HUES6 (cell line): ENCODE measurements around the gene FBXW4.

Experiments
- H3K27ac ChIP-seq: 2 replicates; pipeline ENCODE4 v1.7.0; 2013; ENCODE audit warnings: low read depth, mild to moderate bottlenecking, low read length, inconsistent platforms
- H3K27me3 ChIP-seq: 2 replicates; pipeline ENCODE4 v1.6.1; 2013; ENCODE audit warnings: low read length; ENCODE audit not compliant: control insufficient read depth, insufficient read depth
- H3K36me3 ChIP-seq: 2 replicates; pipeline ENCODE4 v1.6.1; 2013; ENCODE audit warnings: low read length; ENCODE audit not compliant: control insufficient read depth, insufficient read depth
- H3K4me1 ChIP-seq: 2 replicates; pipeline ENCODE4 v1.6.1; 2013; ENCODE audit warnings: low read length; ENCODE audit not compliant: control insufficient read depth, insufficient read depth
- H3K4me3 ChIP-seq: 2 replicates; pipeline ENCODE4 v1.5.1; 2013; ENCODE audit warnings: low read depth, low read length
- H3K9ac ChIP-seq: one replicate; pipeline ENCODE4 v1.6.1; 2013; ENCODE audit warnings: mild to moderate bottlenecking, low read length
- H3K9me3 ChIP-seq: 2 replicates; pipeline ENCODE4 v1.6.1; 2013; ENCODE audit warnings: low read depth, low read length; ENCODE audit not compliant: control insufficient read depth, insufficient read depth

Gene FBXW4

GRCh38 chr10:101658975-101659374, 36.0 kb downstream of the FBXW4 start:
- H3K9me3 ChIP-seq, result no peaks in the 10 kb centered on the region
- H3K27ac ChIP-seq, result no peak overlapping the region
- H3K36me3 ChIP-seq, result peaks cover 21% of the 10 kb centered on the region
- no peaks in the 10 kb centered on the region for H3K27me3 ChIP-seq
- peaks cover 24% of the 10 kb centered on the region for H3K4me1 ChIP-seq
- no peak overlapping the region for H3K4me3 ChIP-seq
- H3K9ac ChIP-seq, result no peak overlapping the region

GRCh38 chr10:101656890-101657289, 38.1 kb downstream of the FBXW4 start:
- Histone ChIP-seq H3K9ac (no peak overlapping the region), H3K27ac (no peak overlapping the region)

DNA sequence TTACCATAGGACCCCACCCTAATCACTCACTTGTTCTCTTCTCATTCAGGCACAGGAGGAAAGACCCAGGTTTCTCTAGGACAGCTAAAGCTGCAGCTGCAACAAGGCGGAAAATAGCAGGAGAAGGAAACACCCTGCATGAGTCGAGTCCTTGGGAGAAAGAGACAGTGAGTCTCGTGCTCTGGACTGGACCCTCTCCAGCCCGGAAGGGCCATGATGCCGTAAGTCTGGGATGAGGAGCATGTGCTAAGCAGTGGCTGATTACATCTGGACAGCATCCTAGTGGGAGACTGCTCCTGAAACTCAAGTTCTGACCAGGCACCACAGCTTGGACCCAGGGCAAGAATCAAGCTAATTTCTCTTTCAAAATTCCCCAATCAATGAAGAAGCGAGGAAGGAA, 39.4 kb downstream of the FBXW4 start:
- no peaks in the 10 kb centered on the region for H3K9me3 ChIP-seq
- peaks cover 26% of the 10 kb centered on the region for H3K4me1 ChIP-seq
- no peaks in the 10 kb centered on the region for H3K27me3 ChIP-seq
- H3K9ac ChIP-seq, result no peak overlapping the region
- H3K27ac ChIP-seq, result no peak overlapping the region
- H3K36me3 ChIP-seq, result peaks cover 16% of the 10 kb centered on the region
- no peak overlapping the region for H3K4me3 ChIP-seq

More at GRCh38 chr10:101656890-101657289, 38.1 kb downstream of the FBXW4 start:
- Histone ChIP-seq H3K36me3 (peaks cover 16% of the 10 kb centered on the region), H3K4me1 (peaks cover 28% of the 10 kb centered on the region), H3K9me3 (no peaks in the 10 kb centered on the region), H3K4me3 (no peak overlapping the region), H3K27me3 (no peaks in the 10 kb centered on the region)

GRCh38 chr10:101653536-101653935, 41.4 kb downstream of the FBXW4 start:
- Histone ChIP-seq H3K4me3 (no peak overlapping the region), H3K27me3 (no peaks in the 10 kb centered on the region), H3K9me3 (no peaks in the 10 kb centered on the region), H3K27ac (no peak overlapping the region), H3K36me3 (peaks cover 10% of the 10 kb centered on the region; the same call in 1 of the 2 replicates), H3K9ac (no peak overlapping the region), H3K4me1 (peaks cover 11% of the 10 kb centered on the region)

DNA sequence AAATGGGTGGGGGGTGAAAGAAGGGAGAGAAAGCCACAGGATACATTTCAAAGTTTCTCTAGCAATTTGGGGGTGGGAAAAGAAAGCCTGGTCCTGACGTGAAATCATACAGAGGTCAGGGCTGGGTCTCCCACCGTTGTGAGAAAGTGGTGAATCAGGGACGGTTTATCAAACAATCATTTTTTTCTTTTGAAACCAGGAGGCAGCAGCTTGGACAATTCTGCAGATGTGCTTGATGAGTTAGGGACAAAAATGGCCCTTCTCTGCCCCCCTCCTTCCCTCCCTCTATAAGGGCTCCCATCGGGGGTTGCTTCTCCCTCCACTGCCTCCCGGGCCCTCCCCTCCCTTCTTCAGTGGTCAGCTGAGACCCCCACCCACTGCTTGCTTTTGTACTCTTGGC, 43.6 kb downstream of the FBXW4 start:
- Histone ChIP-seq H3K4me1 (peaks cover 11% of the 10 kb centered on the region), H3K4me3 (no peak overlapping the region), H3K9ac (no peak overlapping the region), H3K27me3 (no peaks in the 10 kb centered on the region), H3K36me3 (peaks cover 8% of the 10 kb centered on the region; the same call in 1 of the 2 replicates), H3K27ac (no peak overlapping the region), H3K9me3 (no peaks in the 10 kb centered on the region)

DNA sequence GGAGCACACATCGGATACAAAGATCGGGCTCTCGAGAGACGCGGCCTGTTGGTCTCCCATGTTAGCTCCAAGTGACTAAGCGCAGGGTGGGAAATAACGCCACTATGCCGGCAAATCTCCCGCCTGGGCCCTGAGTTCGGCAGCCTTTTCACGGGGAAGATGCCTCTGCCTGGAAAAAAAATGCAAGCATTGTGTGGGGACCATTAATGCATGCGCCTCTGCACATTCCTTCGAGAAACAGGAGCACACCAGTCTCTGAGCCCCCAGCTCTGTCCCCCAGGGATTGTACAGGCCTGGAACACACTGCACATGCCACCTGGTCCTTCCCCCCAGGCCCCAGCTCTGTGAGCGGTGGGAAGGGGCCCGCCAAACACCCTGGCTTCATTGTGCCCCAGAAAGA, 44.1 kb downstream of the FBXW4 start:
- H3K27me3 ChIP-seq, result no peaks in the 10 kb centered on the region
- H3K4me1 ChIP-seq, result peaks cover 12% of the 10 kb centered on the region
- H3K27ac ChIP-seq, result no peak overlapping the region
- H3K4me3 ChIP-seq, result no peak overlapping the region
- H3K36me3 ChIP-seq, result peaks cover 5% of the 10 kb centered on the region; the same call in 1 of the 2 replicates
- no peak overlapping the region for H3K9ac ChIP-seq
- H3K9me3 ChIP-seq, result no peaks in the 10 kb centered on the region

DNA sequence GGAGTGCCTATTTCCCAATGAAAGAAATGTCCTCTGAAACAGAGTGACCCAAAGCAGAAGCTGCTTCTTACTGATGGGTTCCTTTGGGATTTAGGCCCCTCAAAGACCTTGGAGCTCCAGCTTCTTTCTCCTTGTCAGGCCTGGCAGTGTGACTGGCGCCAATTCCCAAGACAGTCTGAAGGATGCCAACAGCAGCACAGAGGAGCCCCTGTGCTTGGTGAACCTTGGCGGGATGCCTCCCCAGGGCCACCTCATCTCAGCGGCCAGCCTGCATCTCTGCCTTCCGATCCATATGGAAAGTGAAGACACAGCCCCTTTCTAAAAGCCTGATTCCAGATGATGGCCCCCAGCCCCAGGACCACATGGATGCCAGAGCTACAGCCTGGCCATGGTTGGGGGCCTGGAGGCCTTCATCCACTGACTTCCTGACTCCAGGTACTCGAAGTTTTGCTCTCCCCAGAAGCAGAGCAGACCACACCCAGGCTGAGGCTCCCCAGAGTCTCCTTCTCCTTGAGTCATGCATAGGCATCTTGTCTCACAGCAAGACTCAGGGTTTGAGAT, 45.4 kb downstream of the FBXW4 start:
- Histone ChIP-seq H3K27me3 (no peaks in the 10 kb centered on the region), H3K9ac (no peak overlapping the region), H3K9me3 (no peaks in the 10 kb centered on the region), H3K27ac (no peak overlapping the region), H3K4me1 (peaks cover 24% of the 10 kb centered on the region), H3K4me3 (no peak overlapping the region), H3K36me3 (no peaks in the 10 kb centered on the region; the same call in 1 of the 2 replicates)

DNA sequence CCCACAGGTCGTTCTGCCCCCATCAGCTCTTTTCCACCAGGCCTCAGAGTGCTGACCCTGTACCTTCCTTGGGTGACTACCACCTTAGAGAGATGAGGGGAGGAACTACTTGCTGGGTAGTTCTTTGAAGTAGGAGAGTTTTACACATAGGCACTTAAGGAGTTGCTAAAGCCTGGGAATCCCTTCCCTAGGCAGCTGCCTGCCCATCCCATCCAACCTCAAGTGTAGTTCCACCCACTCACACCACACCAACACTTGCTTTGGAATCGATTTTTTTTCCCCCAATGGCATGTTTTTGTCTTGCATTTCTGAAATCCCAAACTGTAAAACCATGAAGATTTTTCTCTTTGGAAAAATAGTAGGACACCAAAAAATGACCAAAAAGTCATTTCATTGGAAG, 47.7 kb downstream of the FBXW4 start:
- Histone ChIP-seq H3K27me3 (no peaks in the 10 kb centered on the region), H3K4me3 (no peak overlapping the region), H3K4me1 (peaks cover 47% of the 10 kb centered on the region), H3K27ac (no peak overlapping the region), H3K9ac (no peak overlapping the region), H3K36me3 (no peaks in the 10 kb centered on the region; the same call in 1 of the 2 replicates), H3K9me3 (no peaks in the 10 kb centered on the region)

DNA sequence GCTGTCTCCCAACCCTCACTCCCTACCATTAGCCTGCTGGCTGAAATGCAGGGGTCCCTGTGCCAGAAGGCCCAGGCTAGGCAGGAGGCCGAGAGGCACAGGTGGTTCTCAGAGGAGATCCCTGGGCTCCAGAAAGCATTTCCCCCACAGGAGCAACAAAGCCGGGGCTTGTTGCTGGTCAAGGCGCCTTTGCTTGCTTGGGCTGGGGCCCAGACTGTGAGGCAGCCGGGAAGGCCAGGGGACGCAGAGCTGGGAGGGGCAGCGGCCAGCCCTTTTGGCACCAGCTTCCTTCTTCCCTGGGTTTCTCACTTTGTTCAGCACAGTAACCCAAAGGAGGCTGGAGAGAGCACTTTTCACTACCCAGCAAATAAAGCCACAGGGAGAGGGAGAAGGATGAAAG, 48.6 kb downstream of the FBXW4 start:
- Histone ChIP-seq H3K36me3 (no peaks in the 10 kb centered on the region; the same call in 1 of the 2 replicates), H3K9me3 (no peaks in the 10 kb centered on the region), H3K4me3 (no peak overlapping the region), H3K27me3 (no peaks in the 10 kb centered on the region), H3K9ac (no peak overlapping the region), H3K27ac (no peak overlapping the region), H3K4me1 (peaks cover 38% of the 10 kb centered on the region)

DNA sequence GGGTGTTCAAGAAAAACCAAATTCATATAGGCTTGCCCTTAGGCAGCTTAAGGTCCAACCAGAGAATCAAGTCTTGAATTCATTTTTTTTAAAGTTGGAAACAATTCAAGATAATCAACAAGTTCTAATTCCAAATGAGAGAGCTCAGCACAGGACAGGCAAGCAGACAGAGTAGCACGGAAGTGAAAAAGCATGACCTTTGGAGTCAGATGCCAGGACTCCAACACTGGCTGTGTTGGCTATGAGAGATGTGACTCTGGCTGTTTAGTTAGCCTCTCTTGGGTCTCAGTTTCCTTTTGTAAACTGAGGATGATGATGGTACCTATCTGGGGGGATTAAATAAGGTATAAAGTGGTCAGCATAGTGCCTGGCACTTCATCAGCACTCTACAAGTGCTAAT, 49.3 kb downstream of the FBXW4 start:
- no peak overlapping the region for H3K9ac ChIP-seq

GRCh38 chr10:101644002-101644401, 51.0 kb downstream of the FBXW4 start:
- H3K27me3 ChIP-seq, result no peaks in the 10 kb centered on the region
- H3K9me3 ChIP-seq, result no peaks in the 10 kb centered on the region
- peaks cover 36% of the 10 kb centered on the region for H3K4me1 ChIP-seq
- peak overlapping the region; percentile 56 for H3K9ac ChIP-seq
- no peak overlapping the region for H3K4me3 ChIP-seq
- H3K36me3 ChIP-seq, result no peaks in the 10 kb centered on the region
- peak overlapping the region; percentile 53 for H3K27ac ChIP-seq

More for the DNA sequence above, 49.3 kb downstream of the FBXW4 start:
- Histone ChIP-seq H3K36me3 (no peaks in the 10 kb centered on the region; the same call in 1 of the 2 replicates), H3K27me3 (no peaks in the 10 kb centered on the region), H3K4me3 (no peak overlapping the region), H3K9me3 (no peaks in the 10 kb centered on the region), H3K4me1 (peaks cover 36% of the 10 kb centered on the region), H3K27ac (no peak overlapping the region)
